Measurements from ENCODE around the gene C16orf54. TPM values are rescaled to one million over a fixed set of nuclear protein-coding genes. Genes with fewer than 3 reads are reported as not detected.

C16orf54 gene
- total RNA-seq, 1 experiment from 2014 or later = not detected

- intact Hi-C loops (cut with micrococcal nuclease; ENCODE audit: unreplicated experiment) = no loop called here
- POLR2A ChIA-PET (ENCODE audit: unreplicated experiment) = no interaction called here
Measured at GRCh38 chr16:29767062-29767461, 21.3 kb upstream of the C16orf54 start.

GRCh38 chr16:29766571-29766970, 20.8 kb upstream of the C16orf54 start:
- Histone ChIP-seq H3K9me2 (ENCODE audit: insufficient read depth) (no peaks in the 10 kb centered on the region), H3F3A (ENCODE audit: insufficient read depth, low read depth) (peaks cover 25% of the 10 kb centered on the region), H3K9me3 (ENCODE audit: insufficient read depth, low read depth) (no peaks in the 10 kb centered on the region), H3K79me2 (ENCODE audit: low read depth) (no peaks in the 10 kb centered on the region), H3K27me3 (ENCODE audit: insufficient read depth, low read depth) (no peaks in the 10 kb centered on the region), H4K20me1 (ENCODE audit: insufficient read depth) (no peaks in the 10 kb centered on the region), H2AFZ (no peak overlapping the region), H3K4me2 (no peak overlapping the region), H3K4me1 (replicated peaks; ENCODE audit: insufficient read depth) (peaks cover 27% of the 10 kb centered on the region), H3K27ac (no peak overlapping the region), H3K36me3 (ENCODE audit: low read depth) (no peaks in the 10 kb centered on the region), H3K4me3 (no peak overlapping the region)
- no peak for DNase-seq
- ChIA-PET CTCF (no interaction called here), POLR2A (ENCODE audit: unreplicated experiment) (no interaction called here)
- no peak for TF ChIP-seq EZH2 (IDR thresholded peaks at IDR 0.05; ENCODE audit: low read depth)
- TF ChIP-seq CTCF (conservative IDR thresholded peaks at IDR 0.05) = no peak
- intact Hi-C loops (cut with micrococcal nuclease; ENCODE audit: unreplicated experiment) = no loop called here
- no TSS peak for BruUV-seq (replicated peaks)

More at GRCh38 chr16:29767062-29767461, 21.3 kb upstream of the C16orf54 start:
- no TSS peak for BruUV-seq (replicated peaks)
- Histone ChIP-seq H3K27me3 (ENCODE audit: insufficient read depth, low read depth) (no peaks in the 10 kb centered on the region), H3F3A (ENCODE audit: insufficient read depth, low read depth) (peaks cover 25% of the 10 kb centered on the region), H3K79me2 (ENCODE audit: low read depth) (no peaks in the 10 kb centered on the region), H3K27ac (no peak overlapping the region), H3K4me3 (no peak overlapping the region), H3K4me2 (no peak overlapping the region), H3K9me2 (ENCODE audit: insufficient read depth) (no peaks in the 10 kb centered on the region), H2AFZ (no peak overlapping the region), H3K9me3 (ENCODE audit: insufficient read depth, low read depth) (no peaks in the 10 kb centered on the region), H3K36me3 (ENCODE audit: low read depth) (no peaks in the 10 kb centered on the region), H4K20me1 (ENCODE audit: insufficient read depth) (no peaks in the 10 kb centered on the region), H3K4me1 (replicated peaks; ENCODE audit: insufficient read depth) (peaks cover 29% of the 10 kb centered on the region)
- TF ChIP-seq CTCF (conservative IDR thresholded peaks at IDR 0.05) (no peak), EZH2 (IDR thresholded peaks at IDR 0.05; ENCODE audit: low read depth) (no peak)
- CTCF ChIA-PET = no interaction called here
- DNase-seq = no peak

GRCh38 chr16:29765167-29766032, 19.6 kb upstream of the C16orf54 start:
- Histone ChIP-seq H3K4me3 (no peak overlapping the region), H4K20me1 (ENCODE audit: insufficient read depth) (no peaks in the 10 kb centered on the region), H3K4me1 (replicated peaks; ENCODE audit: insufficient read depth) (peaks cover 27% of the 10 kb centered on the region), H3K36me3 (ENCODE audit: low read depth) (no peaks in the 10 kb centered on the region), H3K27ac (peak overlapping the region; percentile 47), H3K27me3 (ENCODE audit: insufficient read depth, low read depth) (no peaks in the 10 kb centered on the region), H3K4me2 (peak overlapping the region; percentile 46), H3K9me3 (ENCODE audit: insufficient read depth, low read depth) (no peaks in the 10 kb centered on the region), H3K79me2 (ENCODE audit: low read depth) (no peaks in the 10 kb centered on the region), H3F3A (ENCODE audit: insufficient read depth, low read depth) (peaks cover 25% of the 10 kb centered on the region), H3K9me2 (ENCODE audit: insufficient read depth) (no peaks in the 10 kb centered on the region), H2AFZ (no peak overlapping the region)
- TF ChIP-seq EZH2 (IDR thresholded peaks at IDR 0.05; ENCODE audit: low read depth) = no peak
- TF ChIP-seq CTCF (conservative IDR thresholded peaks at IDR 0.05) = no peak
- intact Hi-C loops (cut with micrococcal nuclease; ENCODE audit: unreplicated experiment) = no loop called here
- peak; percentile 67 to 92 for DNase-seq
- CTCF ChIA-PET = interaction anchor here (0.5 to 0.6 kb wide), 3 partner anchors 14 to 820 kb away, joined by 3 to 5 read pairs (median 3); no protein-coding TSS in a partner anchor
- POLR2A ChIA-PET (ENCODE audit: unreplicated experiment) = interaction anchor here (0.6 kb wide), 1 partner anchor 14 kb away, joined by 14 read pairs; no protein-coding TSS in a partner anchor
- no TSS peak for BruUV-seq (replicated peaks)

Measured in PC-9 (cell line).